Jurkat, Clone E6-1 (cell line): ENCODE results near the gene DPY19L1.
"Not testable (repeated sequence)": the region's sequence is repeated elsewhere in the genome, so short reads cannot be mapped to it uniquely, and the experiment has no call there.

Source experiments
- DNase-seq: peaks from one replicate; pipeline ENCODE4 v3.0.0-alpha.2; 2011; ENCODE audit warnings: low read depth, low spot score
- H3K4me3 ChIP-seq: 2 replicates; pipeline ENCODE4 v1.5.1; 2011; ENCODE audit warnings: mild to moderate bottlenecking, low read length, control low read depth, moderate library complexity

The DPY19L1 gene

DNA sequence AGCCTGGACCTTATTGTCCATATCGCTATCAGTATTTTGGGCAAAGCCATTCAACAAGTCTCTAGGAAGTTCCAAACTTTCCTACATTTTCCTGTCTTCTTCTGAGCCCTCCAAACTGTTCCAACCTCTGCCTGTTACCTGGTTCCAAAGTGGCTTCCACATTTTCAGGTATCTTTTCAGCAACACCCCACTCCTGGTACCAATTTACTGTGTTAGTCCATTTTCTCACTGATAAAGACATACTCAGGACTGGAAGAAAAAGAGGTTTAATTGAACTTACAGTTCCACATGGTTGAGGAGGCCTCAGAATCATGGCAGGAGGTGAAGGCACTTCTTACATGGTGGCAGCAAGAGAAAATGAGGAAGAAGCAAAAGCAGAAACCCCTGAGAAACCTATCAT is 153.4 kb downstream of the DPY19L1 start:
- not testable (repeated sequence) for DNase-seq, H3K4me3 ChIP-seq

DNA sequence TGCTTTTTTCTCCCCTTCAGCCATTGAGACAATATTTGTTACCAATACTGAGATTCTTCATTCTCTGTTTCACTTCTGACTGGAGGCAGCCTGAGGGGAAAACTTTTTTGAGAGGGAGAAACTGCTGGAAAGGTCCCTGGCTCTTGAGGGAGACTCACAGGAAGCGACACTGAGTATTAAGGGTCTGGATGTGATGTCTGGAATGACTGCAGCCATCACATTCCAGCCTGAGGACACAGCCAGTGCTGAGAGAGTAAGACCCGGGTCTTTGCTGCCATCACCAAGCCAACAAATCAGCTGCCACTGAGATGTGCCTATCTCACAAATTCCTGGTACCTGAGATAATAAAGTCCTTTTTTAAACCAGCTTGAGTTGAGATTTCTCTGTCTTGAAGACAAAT is 157.4 kb downstream of the DPY19L1 start:
- H3K4me3 ChIP-seq: no peak overlapping the region
- no peak for DNase-seq

GRCh38 chr7:34878944-34879735 is 158.1 kb downstream of the DPY19L1 start:
- not testable (repeated sequence) for DNase-seq

More at GRCh38 chr7:34878944-34879735, 158.1 kb downstream of the DPY19L1 start:
- not testable (repeated sequence) for H3K4me3 ChIP-seq
